Measurements from ENCODE around the gene TRIM33.

The TRIM33 gene

DNA sequence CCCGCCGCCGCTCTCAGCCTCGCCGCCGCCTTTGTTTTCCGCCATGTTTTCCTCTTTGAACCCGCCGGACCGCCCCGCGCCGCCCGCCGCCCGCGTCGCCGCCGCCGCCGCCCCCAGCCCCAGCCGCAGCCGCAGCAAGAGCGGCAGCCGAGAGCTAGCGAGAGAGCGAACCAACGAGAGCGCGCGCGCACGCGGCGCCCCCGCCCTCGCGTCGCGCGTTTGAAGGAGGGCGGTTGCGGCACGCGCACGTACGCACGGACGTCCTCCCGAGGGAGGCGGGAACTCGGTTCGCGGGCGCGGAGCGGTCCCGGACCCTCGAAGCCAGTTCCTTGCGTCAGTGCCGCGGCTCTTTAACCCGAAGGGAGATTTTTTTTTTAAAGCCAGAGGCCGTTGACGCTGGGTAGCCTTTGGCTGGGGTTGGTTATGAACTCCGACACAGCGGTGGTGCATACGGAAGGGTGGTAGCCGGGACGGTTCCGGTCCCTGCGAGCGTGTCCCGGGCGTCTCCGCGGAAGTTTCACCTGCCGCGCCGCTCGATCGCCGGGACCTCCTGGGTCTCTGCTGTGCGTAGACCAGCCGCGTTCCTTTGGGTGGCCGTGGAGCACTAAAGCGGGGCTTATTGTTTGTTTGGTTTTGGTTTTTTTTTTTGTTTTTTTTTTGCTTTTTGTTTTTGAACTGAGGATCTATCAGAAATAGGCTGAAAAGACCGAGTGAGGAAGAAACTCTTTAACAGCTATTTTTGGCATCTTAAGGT lies at the start of gene TRIM33:
Gene TRIM33 (minus strand): TSS at position 172 of the 754 bp plus-strand sequence. CDS start 127 bp downstream, at position 45.
- in situ Hi-C loops (cut with MboI; ENCODE audit: low sequenced_read_pairs): no loop called here

DNA sequence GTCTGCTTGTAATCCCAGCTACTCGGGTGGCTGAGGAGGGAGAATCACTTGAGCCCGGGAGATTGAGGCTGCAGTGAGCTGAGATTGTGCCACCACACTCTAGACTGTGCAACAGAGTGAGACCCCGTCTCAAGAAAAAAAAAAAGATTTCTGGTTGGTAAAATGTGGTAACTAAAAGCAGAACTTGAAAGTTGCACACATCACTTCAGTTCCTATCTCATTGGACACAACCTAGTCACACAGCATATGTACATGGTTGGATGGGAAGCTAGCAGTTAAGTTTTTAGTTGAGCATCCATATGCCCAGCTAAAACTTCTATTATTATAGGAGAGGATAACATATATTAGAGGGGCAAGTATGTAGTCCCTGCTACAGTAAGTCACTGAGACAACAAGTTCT lies 48.4 kb upstream of the TRIM33 start:
- in situ Hi-C loops (cut with MboI; ENCODE audit: low sequenced_read_pairs): no loop called here

DNA sequence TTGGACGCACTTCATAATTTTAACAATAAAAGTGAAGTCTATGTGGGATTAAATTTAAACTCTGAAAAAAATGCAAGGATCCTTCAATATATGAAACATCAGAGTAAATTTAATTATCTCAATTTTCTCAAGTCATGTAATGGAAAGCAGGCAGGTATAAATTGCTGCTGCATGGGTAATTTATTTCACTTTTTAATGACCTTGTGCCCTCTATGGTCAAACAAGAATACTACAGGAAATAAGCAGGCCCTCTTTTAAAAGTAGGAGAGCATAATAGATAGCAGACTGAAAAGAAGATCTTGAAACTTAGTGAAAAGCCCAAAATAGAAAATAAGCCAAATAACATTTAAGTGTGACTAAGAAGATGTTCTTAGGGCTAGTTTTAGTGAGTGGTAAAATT lies 47.5 kb upstream of the TRIM33 start:
- in situ Hi-C loops (cut with MboI; ENCODE audit: low sequenced_read_pairs): no loop called here

DNA sequence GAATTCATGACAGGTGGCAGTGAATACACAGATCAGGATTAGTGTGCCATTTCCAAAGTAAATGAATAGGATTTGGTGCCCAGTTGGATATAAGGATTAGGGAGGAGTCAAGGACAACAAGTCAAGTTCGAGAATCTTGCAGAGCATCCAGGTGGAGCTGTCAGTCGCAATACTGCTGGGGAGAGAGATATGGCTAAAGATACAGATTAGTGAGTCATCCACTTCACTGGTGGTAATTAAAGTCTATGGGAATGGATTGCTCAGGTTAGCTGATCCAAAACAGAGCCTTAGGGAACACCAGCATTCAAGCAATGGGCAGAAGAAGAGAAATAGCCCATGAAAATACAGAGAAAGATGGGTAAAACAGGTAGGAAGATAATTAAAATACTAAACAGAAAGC lies 43.6 kb upstream of the TRIM33 start:
- in situ Hi-C loops (cut with MboI; ENCODE audit: low sequenced_read_pairs): no loop called here

DNA sequence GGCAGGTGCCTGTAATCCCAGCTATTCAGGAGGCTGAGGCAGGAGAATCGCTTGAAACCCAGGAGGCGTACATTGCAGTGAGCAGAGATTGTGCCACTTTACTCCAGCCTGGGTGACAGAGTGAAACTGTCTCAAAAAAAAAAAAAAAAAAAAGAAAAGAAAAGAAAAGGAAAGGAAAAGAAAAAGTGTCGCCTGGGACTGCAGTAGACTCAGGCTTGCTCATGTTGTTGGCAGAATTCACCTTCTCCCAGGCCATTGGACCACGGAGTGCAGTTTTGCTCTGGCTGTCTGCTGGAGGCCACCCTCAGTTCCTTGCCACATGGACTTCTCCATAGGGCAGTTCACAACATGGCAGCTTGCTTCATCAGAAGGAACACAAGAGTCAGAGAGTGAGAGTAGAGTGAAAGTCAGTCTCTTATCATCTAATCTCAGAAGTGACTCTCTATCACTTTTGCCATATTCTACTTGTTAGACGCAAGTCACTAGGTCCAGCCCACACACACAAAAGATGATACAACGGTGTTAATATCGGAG lies 41.2 kb upstream of the TRIM33 start:
- in situ Hi-C loops (cut with MboI; ENCODE audit: low sequenced_read_pairs): no loop called here

DNA sequence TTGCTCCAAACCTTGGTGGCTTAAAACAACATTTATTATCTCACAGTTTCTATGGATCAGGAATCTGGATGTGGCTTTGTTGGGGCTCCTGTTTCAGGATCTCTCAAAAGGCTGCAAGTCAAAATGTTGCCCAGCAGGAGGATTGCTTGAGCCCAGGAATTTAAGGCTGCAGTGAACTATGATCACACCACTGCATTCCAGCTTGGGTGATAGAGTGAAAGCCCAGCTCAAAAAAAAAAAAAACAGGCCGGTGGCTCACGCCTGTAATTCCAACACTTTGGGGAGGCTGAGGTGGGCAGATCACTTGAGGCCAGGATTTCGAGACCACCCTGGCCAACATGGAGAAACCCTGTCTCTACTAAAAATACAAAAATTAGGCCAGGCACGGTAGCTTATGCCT lies 40.4 kb upstream of the TRIM33 start:
- in situ Hi-C loops (cut with MboI; ENCODE audit: low sequenced_read_pairs): no loop called here

DNA sequence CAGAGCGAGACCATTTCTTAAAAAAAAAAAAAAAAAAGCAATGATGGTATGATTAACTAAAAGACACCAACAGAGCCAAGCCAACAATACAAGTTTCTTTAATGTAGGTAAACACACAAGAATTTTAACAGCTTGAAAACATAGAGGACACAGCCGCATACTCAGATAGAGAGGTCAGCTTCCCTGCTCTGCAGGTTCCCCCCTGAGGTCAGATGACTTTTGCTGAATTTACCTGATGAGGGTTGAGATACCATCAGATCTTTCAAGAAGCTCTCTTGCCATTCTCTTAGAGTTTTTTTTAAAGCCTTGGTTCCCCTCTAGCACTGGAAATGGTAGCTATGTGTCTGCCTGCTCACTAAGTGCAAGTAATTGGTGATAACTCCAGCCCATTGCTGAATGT lies 39.3 kb upstream of the TRIM33 start:
- in situ Hi-C loops (cut with MboI; ENCODE audit: low sequenced_read_pairs): no loop called here

DNA sequence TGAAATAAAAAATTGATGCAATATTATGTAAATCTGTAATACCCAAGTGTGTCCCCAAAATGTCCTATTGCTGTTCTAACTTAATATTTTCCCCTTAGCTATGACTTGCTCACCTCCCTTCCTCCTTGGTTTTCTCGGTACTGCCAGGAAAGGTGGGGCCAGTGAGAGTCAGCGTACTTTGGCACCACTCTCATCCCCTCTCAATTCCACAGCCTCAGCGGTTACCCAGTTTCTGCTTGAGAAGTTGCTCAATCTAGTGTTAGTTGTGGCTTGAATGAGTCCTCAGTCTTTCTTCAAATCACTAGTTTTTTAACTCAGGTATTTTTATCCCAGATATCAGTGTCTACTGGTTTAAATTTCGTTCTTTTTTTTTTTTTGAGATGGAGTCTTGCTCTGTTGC lies 38.1 kb upstream of the TRIM33 start:
- in situ Hi-C loops (cut with MboI; ENCODE audit: low sequenced_read_pairs): no loop called here

DNA sequence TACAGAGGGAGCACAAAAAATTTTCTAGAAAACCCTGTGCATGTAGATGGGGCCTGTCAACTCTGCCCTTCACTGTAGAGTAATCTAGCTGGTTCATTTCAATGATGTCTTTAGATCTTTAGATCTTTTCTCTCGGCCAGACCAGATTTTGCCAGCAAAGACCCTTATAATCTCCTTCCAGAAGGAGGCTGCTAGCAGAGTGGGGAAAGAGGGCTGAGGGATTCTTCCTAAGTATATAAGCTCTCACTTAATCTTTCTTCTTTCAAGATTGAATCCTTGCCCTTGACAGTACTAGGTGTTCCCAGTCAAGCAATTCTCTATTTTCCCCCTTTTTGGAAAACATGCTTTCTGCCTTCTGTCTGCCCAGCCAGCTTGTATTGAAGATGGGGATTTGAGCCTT lies 36.1 kb upstream of the TRIM33 start:
- in situ Hi-C loops (cut with MboI; ENCODE audit: low sequenced_read_pairs): no loop called here

DNA sequence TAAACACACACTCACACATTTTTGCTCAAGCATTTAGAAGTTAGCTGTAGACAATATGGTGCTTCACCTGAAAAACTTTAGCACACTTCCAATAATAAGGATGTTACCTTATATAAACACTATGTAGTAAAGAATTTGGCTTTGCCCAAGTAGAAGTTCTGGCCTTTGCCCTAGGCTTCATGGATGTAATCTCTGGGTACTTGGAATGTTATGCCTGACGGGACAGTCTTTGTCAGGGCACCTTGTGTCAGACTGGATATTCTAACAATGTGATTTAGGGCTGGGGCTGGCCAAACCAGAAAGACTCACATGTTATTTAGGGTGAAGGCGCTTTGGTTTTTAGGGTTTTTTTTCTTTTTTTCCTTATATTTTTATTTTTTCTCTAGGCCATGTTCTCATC lies 34.8 kb upstream of the TRIM33 start:
- in situ Hi-C loops (cut with MboI; ENCODE audit: low sequenced_read_pairs): no loop called here

DNA sequence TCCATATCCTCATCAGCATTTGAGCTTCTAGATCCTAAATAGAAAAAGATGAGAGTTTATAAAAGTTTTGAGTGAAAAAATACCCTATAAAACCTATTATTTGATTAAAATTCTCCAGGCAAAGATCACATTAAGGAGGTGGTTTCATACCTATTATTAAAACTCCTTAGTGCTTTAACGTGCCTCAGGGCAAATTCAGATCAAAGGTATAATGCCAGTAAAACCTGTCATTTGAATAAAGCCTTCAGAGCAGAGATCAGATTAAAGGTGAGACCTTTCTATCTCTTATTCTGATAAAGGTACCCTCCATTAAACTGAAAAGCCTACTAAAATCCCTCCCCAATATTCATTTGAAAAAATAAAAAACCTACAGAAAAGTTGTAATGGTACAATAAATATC lies 34.3 kb upstream of the TRIM33 start:
- in situ Hi-C loops (cut with MboI; ENCODE audit: low sequenced_read_pairs): no loop called here

DNA sequence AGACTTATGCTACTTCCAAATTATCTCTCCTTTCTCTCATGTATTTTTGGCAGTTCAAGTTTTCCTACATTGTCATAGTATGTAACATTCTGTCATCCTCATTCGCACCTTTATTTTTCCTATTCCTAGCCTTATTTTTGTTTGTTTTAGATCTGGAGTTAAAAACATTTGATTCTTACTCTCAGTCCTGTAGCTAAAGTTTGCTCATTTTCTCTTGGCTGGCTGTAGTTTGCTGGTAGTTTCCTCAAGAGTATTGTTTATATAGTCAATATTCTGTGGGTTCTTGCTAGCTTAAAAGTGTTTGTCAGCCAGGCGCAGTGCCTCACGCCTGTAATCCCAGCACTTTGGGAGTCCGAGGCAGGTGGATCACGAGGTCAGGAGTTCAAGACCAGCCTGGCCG lies 29.8 kb upstream of the TRIM33 start:
- in situ Hi-C loops (cut with MboI; ENCODE audit: low sequenced_read_pairs): no loop called here

DNA sequence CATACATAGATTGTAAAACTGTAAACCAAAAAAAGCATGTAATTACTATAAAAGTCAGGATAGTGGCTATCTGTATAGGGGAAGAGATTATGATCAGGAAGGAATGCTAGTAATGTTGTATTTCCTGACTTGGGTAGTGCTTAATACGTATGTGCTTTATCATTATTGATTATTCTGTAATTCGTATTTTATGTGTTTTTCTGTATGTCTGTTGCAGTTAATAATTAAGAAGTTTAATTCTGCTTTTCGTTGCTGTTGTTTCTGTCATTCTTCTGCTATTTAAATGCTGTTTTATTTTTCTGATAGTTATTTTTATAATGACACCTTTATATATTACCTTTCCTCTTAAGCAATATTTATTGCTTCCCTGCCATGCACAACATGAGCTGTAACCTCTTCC lies 29.3 kb upstream of the TRIM33 start:
- in situ Hi-C loops (cut with MboI; ENCODE audit: low sequenced_read_pairs): no loop called here

DNA sequence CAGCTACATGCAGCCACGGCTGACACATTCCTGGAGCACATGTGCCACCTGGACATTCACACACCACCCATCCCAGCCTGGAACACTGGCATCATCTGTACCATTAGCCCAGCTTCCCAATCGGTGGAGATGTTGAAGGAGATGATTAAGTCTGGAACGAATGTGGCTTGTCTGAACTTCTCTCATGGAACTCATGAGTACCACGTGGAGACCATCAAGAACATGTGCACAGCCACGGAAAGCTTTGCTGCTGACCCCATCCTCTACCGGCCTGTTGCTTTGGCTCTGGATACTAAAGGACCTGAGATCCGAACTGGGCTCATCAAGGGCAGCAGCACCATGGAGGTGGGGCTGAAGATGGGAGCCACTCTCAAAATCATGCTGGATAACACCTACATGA lies 25.0 kb upstream of the TRIM33 start:
- in situ Hi-C loops (cut with MboI; ENCODE audit: low sequenced_read_pairs): no loop called here

DNA sequence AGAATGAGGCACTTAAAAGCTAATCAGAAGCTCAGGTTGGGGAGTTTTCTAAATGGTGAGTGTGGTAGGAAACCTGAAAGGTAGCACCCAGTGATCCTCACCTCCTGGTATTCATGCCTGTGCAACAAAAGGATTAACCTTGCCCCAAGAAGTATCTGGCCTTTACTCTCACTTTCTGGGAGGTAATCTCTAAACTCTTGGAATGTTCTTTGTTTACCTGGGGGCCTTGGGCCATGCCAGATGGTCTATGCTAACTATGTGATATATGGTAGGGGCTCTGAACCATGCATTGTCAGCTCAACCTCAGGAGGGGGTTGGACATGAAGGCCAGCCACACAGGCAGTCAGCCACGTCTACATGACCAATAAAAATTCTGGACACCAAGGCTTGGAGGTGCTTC lies 24.4 kb upstream of the TRIM33 start:
- in situ Hi-C loops (cut with MboI; ENCODE audit: low sequenced_read_pairs): no loop called here

DNA sequence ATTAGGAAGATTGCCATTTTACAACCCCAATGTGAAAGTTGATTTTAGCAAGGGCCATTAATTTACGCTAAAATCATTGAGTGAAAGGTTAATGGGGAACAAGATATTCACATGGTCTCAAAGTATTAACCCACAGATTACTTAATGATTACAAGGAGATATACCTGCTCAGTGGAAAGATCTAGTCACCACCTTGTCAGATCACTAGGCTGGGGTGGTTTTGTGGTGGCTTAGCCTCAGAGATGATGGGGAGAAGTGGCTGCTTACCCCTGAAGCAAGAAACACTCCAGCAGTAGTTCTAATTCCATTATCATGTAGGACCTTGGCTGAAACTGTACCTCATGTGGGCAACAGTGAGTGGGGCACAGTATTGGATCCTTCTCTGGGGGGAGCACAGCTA lies 20.1 kb upstream of the TRIM33 start:
- in situ Hi-C loops (cut with MboI; ENCODE audit: low sequenced_read_pairs): no loop called here

DNA sequence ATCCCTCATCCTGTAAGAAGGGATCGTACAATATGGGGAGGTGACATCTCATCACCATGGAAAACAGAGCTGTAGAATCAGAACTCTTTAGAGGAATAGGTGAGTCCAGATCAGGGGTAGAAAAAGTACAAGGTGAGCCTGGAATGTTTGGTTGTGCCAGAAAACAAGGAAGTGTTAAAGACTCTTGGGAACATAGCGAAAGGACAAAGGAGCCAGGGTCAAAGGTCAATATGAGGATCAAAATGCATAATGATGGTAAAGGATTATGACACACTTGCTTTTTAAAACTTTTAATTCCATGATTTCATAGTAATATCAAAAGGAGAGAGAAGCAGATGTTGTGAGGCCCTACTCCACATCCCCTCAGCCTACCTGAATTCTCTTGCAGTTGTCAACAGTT lies 19.2 kb upstream of the TRIM33 start:
- in situ Hi-C loops (cut with MboI; ENCODE audit: low sequenced_read_pairs): no loop called here

DNA sequence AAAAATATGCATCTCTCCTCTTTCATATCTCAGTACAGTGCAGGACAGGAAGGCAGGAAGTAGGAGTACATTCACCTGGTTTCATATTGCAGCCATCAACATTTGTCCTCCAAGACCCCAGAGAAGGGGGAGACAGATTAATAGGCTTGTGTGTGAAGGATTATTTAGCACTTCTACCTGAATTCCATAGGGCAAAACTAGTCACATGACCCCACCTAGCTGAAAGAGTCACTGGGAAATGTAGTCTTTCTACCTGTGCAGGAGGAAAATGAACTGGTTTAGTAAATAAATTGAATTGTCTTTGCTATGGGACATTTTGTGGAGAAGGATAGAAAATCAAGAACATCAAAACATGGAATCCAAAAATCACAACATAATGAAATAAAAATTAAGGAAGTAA lies 13.9 kb upstream of the TRIM33 start:
- in situ Hi-C loops (cut with MboI; ENCODE audit: low sequenced_read_pairs): no loop called here

DNA sequence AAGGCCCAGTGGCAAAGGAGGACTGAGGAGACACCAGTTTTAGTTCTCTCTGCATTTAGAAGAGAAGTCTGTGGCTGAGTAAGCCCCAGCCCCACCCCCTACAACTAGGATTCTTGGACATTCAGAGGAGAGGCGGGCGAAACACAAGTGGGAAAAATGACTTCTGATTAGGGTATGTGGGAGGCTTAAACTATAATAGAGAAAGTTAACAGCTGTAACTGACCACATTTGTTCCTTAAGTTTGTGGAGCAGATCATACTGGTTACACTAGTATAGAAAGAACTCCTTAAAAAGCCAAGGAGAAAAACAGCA lies 11.2 kb upstream of the TRIM33 start:
- in situ Hi-C loops (cut with MboI; ENCODE audit: low sequenced_read_pairs): no loop called here

DNA sequence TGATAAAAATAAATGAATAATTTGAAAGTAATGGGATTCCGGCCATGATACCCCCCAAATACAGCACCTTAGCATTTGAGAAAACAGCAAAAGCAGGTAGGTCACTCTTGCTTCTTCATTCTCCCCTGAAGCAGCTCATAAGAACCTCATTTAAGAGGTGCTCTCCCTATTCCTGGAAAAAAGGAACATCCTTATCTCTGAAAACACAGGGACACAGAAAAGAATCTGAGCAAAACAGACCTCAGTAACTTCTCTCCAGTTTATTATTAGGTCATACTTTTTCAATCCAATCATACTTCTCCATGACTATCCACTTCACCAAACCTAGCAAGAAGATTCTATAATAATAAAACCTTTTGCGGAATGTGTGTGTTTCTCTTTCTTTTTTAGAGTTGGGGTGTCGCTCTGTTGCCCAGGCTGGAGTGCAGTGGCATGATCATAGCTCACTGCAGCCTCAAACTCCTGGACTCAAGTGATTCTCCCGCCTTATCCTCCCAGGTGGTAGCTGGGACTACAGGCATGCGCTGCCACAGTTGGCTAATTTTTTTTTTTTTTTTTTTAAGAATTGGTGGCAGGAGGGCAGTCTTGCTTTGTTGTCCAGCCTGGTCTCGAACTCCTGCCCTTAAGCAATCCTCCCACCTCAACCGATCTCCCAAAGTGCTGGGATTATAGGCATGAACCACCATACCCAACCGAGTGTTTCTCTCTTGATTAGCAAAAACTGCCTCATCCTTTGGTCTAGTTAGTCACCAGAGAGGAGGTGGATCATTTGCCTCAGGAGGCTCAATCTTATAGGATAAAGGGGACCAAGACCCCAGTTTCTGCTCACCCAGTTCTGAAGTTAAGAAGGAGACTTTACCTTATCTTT lies 10.6 kb upstream of the TRIM33 start:
- in situ Hi-C loops (cut with MboI; ENCODE audit: low sequenced_read_pairs): no loop called here

DNA sequence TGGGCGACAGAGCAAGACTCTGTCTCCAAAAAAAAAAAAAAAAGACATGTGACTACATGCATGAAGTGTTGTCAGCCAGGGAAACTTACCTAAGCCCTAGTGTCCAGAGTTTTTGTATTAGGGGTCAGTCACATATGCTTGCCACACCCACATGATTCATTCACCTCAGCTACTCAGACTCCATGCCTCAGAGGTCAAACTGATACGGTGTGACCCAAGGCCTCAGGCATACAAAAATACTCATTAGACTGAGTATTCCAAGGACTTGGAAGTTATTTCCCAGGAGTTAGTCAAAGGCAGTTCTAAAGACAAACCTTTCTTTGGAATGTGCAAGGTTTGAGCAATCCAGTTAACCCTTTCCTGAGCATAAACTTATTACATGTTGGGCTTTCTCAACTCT lies 6.3 kb upstream of the TRIM33 start:
- in situ Hi-C loops (cut with MboI; ENCODE audit: low sequenced_read_pairs): no loop called here

DNA sequence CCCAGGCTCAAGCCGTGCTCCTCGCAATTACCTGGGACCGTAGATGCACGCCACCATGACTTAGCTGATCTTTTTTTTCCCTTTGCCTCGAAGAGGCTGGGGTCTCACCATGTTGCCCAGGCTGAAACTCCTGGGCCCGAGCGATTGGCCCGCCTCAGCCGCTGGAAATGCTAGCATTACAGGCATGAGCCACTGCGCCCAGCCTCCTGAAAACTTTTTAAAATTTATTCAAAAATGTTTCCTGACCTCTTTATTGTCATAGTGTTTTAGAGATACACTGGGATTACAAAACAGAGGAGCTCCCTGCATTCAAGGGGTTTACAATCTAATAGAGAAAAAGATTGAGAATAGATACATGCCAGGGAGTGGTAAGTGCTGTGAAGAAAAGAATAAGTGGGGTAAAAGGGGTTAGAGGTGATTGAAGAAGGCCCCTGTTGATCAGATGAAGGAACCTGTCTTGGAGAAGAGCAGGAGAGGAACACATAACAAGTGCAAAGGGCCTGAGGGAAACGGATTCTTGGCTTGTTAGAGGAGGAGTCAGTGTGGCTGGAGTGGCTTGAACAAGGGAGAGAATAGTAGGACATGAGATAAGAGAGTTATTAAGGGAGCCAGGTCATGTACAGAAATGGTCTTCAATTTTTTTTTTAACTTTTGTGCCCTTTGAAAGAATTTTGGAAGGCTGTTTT lies 1.7 kb upstream of the TRIM33 start:
- in situ Hi-C loops (cut with MboI; ENCODE audit: low sequenced_read_pairs): no loop called here

All from hTERT RPE-1 (cell line).